ENCODE results near the gene ADAMTSL2. TPM values are rescaled to one million over a fixed set of nuclear protein-coding genes. Genes with fewer than 3 reads are reported as not detected.

The ADAMTSL2 gene
- total RNA-seq, 1 donor from 2014 or later, result 0.54 TPM

DNA sequence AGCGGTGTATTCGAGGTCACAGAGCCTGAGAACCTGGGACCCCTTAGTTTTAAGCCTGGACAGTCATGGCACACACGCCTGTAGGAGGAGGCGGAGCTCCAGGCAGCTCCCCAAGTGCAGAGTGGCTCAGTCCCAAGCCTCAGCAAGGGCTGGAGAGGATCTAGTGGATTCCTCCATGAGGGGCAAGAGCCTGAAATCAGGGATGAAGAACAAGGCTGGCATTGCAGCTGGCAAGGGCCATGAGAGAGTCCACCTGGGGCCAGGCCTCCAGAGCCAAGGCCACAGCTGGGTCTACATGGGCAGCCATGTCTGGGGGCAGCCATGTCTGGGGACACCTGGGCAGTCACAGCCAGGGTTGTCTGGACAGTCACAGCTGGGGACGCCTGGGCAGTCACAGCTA, 21.9 kb downstream of the ADAMTSL2 start:
- TF ChIP-seq, protein P1, sequence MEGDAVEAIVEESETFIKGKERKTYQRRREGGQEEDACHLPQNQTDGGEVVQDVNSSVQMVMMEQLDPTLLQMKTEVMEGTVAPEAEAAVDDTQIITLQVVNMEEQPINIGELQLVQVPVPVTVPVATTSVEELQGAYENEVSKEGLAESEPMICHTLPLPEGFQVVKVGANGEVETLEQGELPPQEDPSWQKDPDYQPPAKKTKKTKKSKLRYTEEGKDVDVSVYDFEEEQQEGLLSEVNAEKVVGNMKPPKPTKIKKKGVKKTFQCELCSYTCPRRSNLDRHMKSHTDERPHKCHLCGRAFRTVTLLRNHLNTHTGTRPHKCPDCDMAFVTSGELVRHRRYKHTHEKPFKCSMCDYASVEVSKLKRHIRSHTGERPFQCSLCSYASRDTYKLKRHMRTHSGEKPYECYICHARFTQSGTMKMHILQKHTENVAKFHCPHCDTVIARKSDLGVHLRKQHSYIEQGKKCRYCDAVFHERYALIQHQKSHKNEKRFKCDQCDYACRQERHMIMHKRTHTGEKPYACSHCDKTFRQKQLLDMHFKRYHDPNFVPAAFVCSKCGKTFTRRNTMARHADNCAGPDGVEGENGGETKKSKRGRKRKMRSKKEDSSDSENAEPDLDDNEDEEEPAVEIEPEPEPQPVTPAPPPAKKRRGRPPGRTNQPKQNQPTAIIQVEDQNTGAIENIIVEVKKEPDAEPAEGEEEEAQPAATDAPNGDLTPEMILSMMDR (IDR thresholded peaks at IDR 0.05; ENCODE audit: insufficient read depth, low read length, poor library complexity, severe bottlenecking), result no peak
- H3K36me3 ChIP-seq (ENCODE audit: control insufficient read depth, insufficient read depth, low read length), result no peaks in the 10 kb centered on the region
- peaks cover 2% of the 10 kb centered on the region for H3K27me3 ChIP-seq (ENCODE audit: control insufficient read depth, insufficient read depth, low read length)
- H3K4me3 ChIP-seq (ENCODE audit: low read depth, low read length), result no peak overlapping the region
- no peak for DNase-seq (ENCODE audit: low read depth)

DNA sequence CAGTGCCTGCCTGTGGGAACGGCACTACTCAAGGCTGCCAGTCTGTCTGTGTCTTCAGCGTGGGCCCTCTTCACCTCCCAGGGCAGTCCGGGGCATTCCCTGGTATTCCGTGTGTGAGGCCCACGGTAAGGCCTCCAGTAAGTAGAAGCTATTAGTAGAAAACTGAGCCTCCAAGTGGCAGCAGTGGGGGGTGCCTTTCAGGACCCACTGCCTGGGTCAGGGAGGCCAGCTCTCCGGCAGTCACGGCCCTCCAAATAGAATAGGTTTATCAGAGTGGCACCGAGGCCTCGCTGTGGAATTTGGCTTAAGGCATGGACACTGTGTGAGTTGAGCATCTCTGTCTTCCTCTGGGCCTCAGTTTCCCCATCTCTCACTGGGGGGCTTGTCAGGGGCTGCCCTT, 23.1 kb downstream of the ADAMTSL2 start:
- DNase-seq (ENCODE audit: low read depth), result no peak
- Histone ChIP-seq H3K27me3 (ENCODE audit: control insufficient read depth, insufficient read depth, low read length) (no peaks in the 10 kb centered on the region), H3K4me3 (ENCODE audit: low read depth, low read length) (no peak overlapping the region), H3K36me3 (ENCODE audit: control insufficient read depth, insufficient read depth, low read length) (no peaks in the 10 kb centered on the region)
- TF ChIP-seq, protein P1 (IDR thresholded peaks at IDR 0.05; ENCODE audit: insufficient read depth, low read length, poor library complexity, severe bottlenecking), result no peak

DNA sequence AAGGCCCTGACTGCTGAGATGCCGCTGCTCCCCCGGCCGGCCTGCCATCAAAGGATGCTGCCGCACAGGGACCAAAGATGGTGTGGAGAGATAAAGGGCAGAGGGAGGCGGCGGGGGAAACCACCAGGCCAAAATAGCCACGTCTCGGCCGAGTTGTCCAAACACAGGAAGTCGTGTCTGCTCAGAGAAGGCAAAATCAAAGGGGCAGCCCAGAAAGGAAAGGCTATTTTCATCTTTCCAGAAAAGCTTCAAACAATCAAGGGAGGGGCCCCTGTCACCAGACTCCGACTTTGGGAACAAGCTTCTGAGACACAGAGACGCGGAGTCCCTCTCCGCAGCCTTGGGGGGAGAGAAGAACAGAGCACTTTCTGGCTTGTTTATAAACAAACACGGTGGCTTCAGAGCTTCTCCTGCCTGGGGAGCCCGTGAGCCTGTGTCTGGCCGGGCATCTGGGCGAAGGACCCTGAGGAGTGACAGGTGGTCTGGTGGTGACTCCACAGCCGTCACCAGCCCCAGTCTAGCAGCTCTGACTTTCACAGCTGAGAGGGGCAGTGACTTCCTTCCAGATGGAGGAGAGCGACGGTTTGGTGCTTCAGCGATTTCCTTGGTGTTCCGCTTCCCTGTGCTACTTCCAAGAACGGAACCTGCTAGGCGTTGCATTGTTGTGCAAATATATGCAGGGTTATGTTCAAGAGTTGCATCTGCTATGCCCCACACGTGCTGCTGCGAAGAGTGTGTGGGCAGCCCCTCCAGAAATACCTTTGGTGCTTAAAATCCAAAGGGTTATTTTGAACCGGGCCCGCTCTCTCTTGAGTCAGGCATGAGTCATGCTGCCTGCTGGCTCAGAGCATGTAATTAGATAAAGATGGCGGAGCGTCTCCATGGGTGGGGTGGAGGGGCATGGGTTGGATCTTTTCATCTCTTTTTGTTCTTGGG, 24.0 kb downstream of the ADAMTSL2 start:
- Histone ChIP-seq H3K4me3 (ENCODE audit: low read depth, low read length) (no peak overlapping the region), H3K27me3 (ENCODE audit: control insufficient read depth, insufficient read depth, low read length) (peaks cover 3% of the 10 kb centered on the region), H3K36me3 (ENCODE audit: control insufficient read depth, insufficient read depth, low read length) (no peaks in the 10 kb centered on the region)
- no peak for DNase-seq (ENCODE audit: low read depth)
- TF ChIP-seq, protein P1 (IDR thresholded peaks at IDR 0.05; ENCODE audit: insufficient read depth, low read length, poor library complexity, severe bottlenecking), result no peak

DNA sequence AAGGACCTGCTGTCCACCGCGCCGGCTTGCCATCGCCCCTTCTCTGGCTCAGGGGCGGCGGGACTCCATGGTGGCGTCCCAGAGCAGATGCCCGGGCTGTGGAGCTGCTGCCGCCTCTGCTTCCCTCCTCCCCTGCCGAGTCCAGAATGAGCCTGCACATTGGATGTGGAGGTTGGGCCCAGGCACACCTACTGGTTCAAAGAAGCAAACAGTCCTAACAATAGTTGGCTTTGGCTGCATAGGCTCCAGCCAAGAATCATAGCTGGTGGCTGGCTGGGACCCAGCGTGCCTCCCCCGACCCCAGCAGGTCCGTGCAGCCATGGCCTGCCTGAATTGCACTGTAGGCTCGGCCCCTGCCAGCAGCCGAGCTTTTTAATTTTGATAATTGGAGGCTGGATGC, 25.8 kb downstream of the ADAMTSL2 start:
- peaks cover 10% of the 10 kb centered on the region for H3K27me3 ChIP-seq (ENCODE audit: control insufficient read depth, insufficient read depth, low read length)
- no peaks in the 10 kb centered on the region for H3K36me3 ChIP-seq (ENCODE audit: control insufficient read depth, insufficient read depth, low read length)
- TF ChIP-seq, protein P1 (IDR thresholded peaks at IDR 0.05; ENCODE audit: insufficient read depth, low read length, poor library complexity, severe bottlenecking), result no peak
- H3K4me3 ChIP-seq (ENCODE audit: low read depth, low read length), result no peak overlapping the region
- no peak for DNase-seq (ENCODE audit: low read depth)

DNA sequence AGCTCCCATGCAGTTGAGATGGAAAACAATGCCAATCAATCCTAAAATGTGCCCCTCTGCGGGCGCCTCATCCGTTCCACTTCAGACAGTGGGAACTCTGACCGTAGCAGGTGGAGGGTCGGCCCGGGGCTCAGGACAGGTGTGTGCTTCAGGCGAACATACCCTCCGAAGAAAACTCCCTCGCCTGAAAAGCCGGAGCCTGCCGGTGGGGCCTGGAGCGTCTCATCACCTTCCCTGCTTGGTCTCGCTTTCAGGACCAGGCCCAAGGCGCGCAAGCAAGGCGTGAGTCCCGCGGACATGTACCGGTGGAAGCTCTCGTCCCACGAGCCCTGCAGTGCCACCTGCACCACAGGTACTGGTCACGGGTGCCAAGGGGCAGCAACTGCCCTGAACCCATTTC, 26.4 kb downstream of the ADAMTSL2 start:
- peaks cover 17% of the 10 kb centered on the region for H3K27me3 ChIP-seq (ENCODE audit: control insufficient read depth, insufficient read depth, low read length)
- DNase-seq (ENCODE audit: low read depth), result no peak
- TF ChIP-seq, protein P1 (IDR thresholded peaks at IDR 0.05; ENCODE audit: insufficient read depth, low read length, poor library complexity, severe bottlenecking), result no peak
- H3K36me3 ChIP-seq (ENCODE audit: control insufficient read depth, insufficient read depth, low read length), result no peaks in the 10 kb centered on the region
- no peak overlapping the region for H3K4me3 ChIP-seq (ENCODE audit: low read depth, low read length)

Measured in kidney epithelial cell (primary cell).